GM19372 (cell line): Measurements from ENCODE around the gene CAPZB.

ENCODE experiments used
- ATAC-seq: cut with Tn5 transposase; IDR thresholded peaks from one replicate; pipeline ENCODE4 v1.9.1; 2021; ENCODE audit warnings: mild to moderate bottlenecking, low read depth, moderate library complexity; ENCODE audit not compliant: unreplicated experiment

CAPZB gene

GRCh38 chr1:19372136-19372514 is 113.2 kb downstream of the CAPZB start:
- no peak for ATAC-seq

DNA sequence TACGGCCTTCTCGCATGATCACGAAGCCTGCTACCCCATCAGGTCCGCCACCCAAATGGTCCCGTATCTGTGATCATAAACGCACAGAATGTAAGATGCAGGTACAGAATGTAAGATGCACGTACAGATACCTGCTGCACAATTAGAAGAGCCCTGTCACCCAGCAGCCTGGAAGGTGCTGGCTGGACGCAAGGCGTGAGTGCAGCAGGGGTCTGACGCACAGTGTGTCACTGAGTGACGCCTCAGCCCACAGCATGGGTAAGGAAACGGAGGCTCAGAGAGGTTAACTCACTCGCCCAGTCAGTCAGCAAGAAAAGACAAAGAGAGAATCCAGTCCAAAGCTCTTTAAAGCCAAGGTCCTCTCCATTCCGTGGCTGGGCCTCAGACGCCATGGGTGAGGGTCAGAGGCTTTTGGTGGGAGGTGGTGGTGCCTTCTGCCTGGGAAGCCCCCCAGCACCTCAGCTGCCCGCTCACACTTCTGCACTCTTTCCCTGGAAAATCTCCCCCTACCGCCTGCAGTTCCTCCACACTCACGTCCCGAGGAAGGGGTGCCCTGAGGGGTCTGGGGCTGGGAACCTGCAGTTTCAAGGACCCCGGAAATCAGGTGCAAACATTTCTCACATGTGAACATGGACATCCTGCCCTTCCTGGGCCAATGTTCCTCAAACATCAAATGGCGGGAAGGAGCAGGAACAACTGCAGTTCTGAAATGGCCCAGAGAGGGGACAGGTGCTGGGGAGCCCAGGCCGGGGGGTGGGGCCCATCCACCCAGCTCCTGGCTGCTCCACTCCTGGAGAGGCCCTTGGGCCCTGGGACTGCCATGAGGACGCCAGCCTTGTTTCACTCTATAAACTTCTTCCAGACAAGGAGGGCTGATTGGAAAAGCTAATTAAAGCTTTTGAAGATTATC is 113.9 kb downstream of the CAPZB start:
- no peak for ATAC-seq

GRCh38 chr1:19370453-19371170 is 114.7 kb downstream of the CAPZB start:
- no peak for ATAC-seq

- no peak for ATAC-seq
Measured at GRCh38 chr1:19369396-19370090, 115.8 kb downstream of the CAPZB start.

GRCh38 chr1:19368964-19369363 is 116.4 kb downstream of the CAPZB start:
- ATAC-seq, result no peak

- no peak for ATAC-seq
Measured at GRCh38 chr1:19368050-19368449, 117.3 kb downstream of the CAPZB start.

GRCh38 chr1:19367584-19368041 is 117.7 kb downstream of the CAPZB start:
- no peak for ATAC-seq

DNA sequence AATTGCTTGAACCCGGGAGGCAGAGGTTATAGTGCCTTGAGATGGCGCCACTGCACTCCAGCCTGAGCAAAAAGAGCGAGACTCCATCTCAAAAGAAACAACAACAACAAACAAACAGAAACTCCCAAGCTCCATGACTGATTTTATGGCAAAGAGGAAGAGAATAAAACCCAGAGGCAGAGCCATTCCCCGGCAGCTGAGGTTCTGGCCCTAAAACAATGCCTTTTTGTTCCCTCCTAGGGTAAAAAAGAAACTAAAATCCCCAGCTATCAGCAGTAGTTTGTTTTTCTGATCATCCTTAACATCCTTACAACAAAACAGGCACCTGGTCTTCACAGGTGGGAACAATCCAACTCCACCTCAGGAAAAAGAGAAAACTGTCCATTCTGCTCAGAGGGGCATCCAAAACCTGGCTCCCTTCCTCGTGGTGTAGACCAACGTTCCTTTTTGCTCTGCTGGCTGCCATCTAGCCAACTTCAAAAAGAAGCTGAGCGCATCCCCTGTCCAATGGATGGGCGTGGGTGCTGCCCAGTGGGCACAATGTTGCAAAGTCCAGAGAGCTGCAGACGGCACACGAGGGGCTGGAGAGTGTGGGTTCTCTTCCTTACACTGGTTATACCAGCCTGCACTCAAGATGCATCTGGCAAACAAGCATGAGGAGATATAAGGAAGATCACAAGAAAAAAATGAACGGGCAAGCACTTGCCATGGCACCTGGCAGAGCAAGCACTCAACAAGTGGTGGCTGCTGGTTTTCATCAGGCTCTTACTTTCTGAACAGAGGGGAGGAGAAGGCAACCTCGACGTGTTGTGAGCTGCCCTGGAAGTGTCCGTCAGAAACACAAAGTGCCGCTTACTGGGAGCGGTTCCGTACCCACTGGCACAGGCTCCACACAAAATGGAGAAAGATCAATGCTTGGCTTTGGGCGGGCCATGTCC is 118.5 kb downstream of the CAPZB start:
- no peak for ATAC-seq

DNA sequence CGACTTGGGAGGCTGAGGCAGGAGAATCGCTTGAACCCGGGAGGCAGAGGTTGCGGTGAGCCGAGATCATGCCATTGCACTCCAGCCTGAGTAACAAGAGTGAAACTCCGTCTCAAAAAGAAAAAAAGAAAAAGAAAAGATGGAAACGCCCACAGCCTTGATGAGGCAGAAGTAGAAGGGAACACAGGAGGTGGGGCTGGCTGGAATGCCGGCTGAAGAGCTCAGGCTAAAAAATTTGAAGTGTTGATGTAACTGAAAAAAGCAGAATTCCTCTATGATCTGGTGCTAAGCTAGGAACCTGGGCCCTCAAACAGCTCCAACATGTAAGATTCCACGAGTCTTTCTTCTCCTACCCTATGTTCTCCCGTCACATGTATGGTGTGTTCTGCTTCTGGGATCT is 119.6 kb downstream of the CAPZB start:
- no peak for ATAC-seq

DNA sequence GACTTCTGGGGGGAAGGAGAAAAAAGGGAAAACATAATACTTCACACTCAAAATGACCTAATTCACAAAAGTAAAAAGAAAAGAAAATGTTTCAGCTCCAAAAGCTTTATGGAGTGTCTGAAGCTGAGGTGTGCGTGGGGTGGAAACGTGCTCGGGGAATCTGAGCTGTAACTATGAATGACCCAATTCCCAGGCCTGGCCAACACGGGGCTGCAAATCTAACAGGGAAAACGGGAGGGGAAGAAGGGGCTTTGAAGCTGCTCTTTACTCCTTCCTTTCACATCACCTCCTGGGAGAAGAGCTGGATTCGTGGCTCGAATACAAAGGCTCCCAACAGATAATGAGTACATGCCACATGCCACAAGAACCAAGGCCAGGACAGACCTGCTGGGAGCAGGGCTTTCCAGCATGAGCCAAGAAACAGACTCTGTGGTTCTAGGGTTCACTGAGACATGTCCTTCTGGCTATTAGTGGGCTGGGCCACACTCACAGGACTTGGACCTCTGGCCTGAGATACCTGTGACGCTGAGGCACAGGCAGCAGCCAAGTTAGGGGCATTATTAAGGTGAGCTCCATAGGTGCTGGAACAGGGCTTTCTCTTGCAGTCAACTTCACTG is 121.7 kb downstream of the CAPZB start:
- no peak for ATAC-seq

- ATAC-seq, result no peak
Measured at GRCh38 chr1:19361611-19362147, 123.7 kb downstream of the CAPZB start.

GRCh38 chr1:19360843-19361610 is 124.3 kb downstream of the CAPZB start:
- ATAC-seq, result no peak

- no peak for ATAC-seq
Measured at GRCh38 chr1:19360432-19360831, 124.9 kb downstream of the CAPZB start.

DNA sequence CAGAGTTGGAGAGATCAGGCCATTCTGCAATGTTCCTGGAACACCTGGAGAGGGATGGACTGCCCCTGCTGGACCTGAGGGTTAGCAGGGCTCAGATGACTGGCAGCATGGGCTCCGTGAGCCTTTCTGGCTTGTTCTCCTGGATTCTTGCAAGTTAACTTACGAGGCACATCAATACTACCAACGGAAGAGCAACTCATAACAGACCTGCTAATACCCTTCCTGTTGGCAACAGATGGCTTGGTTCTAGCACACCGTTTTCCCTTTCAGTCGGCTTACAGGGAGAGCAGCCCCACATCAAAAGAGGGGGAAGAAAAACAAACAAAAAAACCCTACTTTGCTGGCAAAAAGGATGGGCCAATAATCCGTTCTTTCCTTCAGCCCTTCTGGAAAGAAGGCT is 125.3 kb downstream of the CAPZB start:
- no peak for ATAC-seq

- ATAC-seq, result no peak
Measured at GRCh38 chr1:19359357-19359756, 126.0 kb downstream of the CAPZB start.

DNA sequence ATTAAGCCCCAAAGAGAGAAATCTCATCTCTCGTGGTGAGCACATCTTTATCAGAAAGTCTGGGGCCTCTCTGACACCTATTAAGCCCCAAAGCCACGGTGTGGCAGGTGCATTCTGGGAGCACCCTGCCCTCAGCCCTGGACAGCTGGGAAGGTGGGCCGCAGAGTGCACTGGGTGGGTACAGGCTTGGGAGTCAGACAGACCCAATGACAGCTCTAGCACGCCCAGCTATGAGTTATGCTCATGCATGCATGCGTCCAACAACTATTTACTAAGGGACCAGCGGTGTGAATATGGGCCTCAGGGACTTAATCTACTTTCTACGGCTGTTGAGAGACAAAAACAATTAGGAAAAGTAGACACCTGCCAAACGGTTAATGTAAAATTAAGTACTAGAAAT is 126.6 kb downstream of the CAPZB start:
- no peak for ATAC-seq

DNA sequence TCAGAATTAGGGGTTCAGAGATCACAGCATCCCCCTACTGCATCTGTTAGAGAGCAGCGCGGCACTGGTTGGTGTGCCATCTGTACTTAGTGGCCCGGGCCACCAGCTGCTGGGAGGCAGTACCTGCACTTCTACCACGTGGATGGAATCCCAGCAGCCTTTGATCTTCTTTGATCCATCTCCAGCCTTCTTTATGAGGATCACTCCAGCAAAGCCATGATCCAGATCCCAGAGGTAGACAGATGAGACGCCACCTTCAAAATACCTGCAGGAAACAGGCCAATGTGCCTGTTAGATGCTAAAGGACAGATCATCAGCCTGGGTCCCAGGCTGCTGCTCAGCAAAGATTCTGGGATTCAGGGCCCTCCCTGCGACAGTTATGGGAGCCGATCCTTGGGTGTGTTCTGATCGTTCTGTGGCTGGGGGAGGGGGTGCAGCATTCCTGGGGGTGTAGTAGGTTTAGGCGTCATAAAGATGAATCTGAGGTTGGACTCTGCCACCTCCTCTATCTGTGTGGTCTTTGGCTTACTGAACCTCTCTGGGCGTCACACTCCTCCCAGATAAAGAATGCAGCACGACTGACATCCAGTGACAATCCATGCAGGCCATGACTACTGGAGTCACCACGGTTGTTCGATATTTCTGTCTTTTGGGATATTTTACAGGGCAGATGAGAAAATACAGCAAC is 127.9 kb downstream of the CAPZB start:
- no peak for ATAC-seq

GRCh38 chr1:19356266-19356665 is 129.1 kb downstream of the CAPZB start:
- ATAC-seq, result no peak
